COLO829 (cell line): Measurements from ENCODE around the gene SLC6A8.
"Not testable (repeated sequence)": the region's sequence is repeated elsewhere in the genome, so short reads cannot be mapped to it uniquely, and the experiment has no call there.

Source experiments
- DNase-seq: peaks from one replicate; pipeline ENCODE4 v3.0.0; 2012; ENCODE audit warnings: low spot score

SLC6A8 gene

DNA sequence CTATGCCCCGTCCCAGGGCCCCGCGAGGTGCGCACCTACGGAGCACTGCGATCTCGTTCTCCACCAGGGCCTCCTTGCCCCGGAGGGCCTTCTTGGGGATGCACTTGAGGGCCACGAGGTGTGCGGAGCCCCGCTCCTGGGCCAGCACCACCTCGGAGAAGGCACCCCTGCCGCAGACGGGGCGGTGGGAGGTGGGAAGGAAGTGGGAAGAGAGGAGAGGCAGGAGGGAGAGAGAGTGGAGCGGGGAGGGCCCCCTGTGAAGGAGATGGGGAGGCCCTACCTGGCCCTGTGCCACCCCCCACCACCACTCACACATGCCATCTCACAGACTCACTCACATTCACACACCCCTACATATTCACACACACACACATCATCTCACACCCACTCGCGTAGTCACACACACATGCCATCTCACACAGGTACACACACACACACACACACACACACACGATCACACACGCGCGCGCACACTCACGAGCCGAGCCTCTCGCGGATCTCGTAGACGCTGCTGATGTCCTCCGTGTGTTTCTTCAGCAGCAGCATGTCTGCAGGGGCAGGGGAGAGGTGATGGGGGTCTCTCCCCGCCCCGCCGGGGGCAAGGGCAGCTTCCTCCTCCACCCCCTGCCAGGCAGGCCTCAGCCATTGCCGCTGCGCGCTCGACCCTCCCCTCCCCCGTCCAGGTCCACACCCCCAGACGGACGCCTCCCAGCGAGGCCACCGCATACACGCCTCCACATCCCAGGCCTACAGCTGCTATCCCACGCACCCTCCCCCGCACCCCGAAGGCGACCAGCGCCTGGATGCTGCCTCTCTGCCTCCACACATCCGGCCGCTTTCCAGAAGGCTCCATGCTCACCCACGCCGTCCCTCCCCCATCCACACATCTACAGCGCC, 14.9 kb upstream of the SLC6A8 start:
- no peak for DNase-seq

DNA sequence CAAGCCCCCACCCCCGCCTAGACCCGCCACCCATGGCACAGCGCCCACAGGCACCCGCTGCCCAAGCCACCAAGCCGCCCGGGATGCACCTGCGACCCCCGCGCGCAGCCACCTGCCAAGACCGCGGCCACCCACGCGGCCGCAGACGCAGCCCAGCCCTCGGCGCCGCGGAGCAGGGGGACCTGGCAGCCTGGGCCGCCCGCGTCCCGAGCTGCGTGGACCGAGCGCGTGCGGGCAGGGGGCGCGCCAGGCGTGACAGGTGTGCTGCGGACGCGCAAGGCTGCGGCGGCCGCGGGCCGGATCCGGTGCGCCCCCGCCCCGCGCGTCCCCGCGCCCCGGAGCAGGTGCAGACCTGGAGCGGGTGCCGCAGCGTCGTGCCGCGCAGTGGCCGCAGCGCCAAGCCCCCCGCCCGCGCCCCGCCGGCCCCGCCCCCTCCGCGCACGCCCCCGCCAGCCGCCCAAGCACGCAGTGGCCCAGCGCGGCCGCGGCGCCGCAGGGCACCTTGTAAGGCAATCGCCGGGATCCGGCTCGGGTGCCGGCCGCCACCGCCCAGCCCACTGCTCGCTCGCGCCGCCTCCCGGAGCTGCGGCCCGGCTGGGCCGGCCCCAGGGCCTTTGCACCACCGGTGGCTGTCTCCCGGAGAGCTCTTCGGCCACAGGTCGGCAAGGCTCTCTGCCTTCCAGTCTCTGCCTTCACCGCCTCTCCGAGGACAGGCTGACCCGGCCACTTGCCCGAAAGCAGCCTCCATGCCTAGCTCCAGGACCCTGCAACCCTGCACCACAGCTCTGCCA, 14.1 kb upstream of the SLC6A8 start, which contains the start of gene PNCK:
Gene PNCK (minus strand): TSS at position 386 of the 791 bp plus-strand sequence. CDS start 737 bp downstream, outside the sequence.
- no peak for DNase-seq

DNA sequence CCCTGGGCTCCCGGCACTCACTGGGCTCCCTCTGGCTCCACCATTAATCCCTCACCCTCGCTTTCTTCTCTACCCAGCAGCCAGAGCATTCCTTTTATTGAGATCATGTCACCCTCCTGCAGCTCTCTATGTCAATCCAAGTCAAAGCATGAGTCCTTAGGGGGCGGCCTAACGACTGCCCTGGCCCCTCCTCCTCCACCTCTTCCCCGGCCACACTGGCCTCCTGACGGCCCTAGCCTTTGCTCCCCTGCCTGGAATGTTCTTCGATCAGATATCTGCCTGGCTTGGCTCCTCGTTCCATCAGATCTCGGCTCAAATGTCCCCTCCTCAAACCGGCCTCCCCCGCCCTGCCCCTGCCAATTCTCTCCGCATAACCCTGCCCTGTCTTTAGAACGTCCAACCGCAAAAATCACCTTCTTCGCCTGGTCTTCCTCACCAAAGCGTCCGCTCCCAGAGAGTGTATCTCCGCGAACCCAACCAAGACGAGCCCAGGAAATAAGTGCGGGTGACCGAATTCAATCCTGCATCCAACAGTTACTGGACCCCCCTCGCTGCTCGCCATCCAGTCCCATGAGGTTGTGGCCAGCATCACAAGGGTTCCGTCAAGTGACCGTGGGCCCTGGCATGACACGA, 13.4 kb upstream of the SLC6A8 start:
- no peak for DNase-seq

DNA sequence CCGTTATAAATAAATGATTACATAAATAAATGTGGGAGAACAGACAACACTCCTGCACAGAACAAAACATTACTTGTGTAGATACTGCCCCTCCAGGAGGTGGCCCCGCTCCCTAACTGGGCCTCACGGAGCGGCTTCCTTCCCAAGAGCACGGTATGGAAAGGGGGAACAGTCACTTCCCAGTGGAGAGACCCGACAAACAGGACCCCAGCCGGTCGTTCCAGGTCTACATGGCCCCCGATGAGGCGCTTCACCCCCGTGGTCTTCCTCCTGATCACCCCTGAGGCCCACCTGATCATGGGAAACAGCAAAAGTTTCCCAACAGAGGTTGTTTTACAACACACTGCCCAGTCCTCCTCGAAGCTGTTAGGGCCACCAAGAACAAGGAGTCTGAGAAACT, 6.6 kb upstream of the SLC6A8 start:
- DNase-seq, result no peak

DNA sequence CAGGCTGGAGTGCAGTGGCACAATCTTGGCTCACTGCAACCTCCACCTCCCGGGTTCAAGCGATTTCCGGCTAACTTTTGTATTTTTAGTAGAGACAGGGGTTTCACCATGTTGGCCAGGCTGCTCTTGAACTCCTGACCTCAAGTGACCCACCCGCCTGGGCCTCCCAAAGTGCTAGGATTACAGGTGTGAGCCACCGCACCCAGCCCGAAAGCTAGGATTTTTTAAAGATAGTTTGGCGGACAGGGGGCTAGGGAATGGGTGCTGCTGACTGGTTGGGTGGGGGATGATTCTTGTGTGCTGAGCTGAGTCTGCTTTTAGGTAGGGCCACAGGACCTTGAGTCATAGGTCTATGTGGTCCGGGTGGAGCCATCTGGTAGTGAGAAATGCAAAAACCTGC, 4.2 kb upstream of the SLC6A8 start:
- DNase-seq, result not testable (repeated sequence)

DNA sequence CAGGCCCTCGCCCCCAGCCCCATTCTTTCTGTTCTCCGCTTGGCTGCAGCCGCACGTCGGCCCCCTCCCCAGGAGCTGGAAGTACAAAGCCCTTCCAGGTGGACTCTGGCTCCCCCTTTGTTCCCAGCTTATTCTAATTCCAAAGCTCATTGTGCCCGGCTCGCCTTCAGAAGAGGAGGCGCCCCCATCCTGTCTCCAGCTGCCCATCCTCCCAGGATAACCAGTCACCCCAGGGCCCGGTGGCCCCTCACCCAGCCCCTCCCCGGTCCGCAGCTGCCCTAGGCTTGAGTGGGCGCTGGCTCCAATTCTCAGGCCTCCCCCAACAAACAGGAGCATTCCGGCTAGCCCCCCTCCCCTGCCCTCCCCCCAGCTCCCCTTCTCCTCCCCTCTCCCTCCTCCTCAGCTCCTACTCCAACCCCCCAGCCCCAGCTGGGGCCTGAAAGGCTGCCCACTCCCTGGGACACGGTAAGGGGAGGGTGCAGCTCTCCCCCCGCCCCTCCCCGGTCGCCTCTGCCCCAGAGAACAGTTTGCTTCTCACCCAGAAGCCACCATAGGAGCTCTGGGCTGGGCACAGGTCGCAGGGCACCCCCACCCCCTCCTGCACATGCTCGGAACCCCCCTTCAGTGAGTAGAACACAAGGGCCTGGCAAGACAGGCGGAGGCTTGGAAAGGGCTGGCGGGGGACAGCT, 3.1 kb upstream of the SLC6A8 start:
- no peak for DNase-seq

DNA sequence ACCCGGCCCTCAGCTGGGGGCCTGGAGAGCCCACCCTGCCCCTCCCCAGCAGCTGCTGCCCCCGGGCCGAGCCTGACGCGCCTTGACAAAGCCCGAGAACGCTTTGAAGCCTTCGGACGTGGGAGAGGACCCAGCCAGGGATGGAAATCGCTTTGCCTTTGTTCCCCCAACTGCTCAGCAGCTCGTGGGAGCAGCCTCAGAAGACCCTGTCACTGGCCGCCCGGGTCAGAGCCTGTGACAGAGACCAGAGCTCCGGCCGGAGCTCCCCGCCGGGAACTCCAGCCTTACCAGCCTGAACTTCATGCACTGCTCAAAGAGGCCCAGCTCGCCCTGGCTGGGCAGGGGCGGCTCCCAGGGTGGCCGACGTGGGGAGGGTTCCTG, 2.6 kb upstream of the SLC6A8 start:
- no peak for DNase-seq

DNA sequence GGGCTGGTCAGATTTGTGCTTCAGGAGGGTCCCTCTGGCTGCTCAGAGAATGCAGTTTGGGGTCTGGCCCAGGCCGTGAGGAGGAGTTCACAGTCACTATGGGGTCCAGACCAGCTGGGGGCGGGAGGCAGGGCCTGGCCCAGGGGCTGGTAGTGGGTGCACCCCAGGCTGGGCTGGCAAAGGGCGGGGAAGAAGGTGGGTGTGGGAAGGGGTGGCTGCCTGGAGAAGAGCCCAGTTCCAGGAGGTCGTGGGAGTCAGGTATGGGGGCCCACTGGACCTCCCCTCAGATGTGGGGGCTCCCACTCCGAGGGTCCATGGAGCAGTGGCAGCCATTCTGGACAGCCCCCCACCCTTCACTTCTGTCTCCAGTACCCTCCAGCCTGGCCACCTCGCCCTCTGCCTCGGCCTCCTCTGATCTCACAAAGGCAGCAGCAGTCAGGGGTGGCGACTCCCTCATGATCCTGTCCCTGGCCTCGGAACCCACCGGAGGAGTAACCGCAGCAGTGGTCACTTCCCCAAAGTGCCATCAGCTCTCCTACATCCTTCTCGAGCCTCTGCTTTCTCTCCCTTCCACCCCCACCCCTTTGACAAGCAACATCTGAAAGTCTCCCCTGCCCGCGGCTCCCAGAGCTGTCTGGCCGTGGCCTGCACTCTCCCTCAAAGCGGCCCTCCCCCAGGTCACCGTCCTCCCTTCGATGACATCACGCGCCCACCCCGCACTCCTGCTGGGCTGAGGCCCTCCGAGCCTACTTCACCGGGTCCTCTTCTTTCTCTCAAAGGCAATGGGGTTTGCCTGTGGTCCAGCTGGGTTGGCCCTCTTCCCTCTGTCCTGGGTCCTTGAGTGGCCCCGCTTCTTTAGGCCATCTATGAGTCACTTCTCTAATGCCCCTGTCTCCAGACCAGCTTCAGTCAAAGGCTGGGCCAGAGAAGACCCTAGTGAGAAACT, 1.7 kb upstream of the SLC6A8 start:
- no peak for DNase-seq

DNA sequence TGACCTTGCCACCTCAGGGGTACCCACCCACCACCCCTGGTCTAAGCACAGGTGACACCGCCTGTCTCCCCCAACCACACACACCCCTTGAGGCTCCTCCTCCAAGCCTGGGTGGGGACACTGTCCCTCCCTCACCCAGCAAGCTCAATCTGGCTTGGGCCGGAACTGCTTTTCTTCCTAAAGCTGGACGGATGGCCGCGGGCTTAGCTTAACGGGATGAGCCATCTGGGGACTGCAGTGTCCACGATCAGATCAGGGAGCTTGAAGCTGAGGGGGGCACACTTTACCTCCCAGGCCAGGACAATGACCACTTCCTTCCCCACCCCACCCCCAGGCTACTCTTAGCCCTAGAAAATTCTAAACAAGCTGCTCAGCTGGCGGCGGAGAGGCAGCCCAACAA, 1.0 kb upstream of the SLC6A8 start:
- no peak for DNase-seq

DNA sequence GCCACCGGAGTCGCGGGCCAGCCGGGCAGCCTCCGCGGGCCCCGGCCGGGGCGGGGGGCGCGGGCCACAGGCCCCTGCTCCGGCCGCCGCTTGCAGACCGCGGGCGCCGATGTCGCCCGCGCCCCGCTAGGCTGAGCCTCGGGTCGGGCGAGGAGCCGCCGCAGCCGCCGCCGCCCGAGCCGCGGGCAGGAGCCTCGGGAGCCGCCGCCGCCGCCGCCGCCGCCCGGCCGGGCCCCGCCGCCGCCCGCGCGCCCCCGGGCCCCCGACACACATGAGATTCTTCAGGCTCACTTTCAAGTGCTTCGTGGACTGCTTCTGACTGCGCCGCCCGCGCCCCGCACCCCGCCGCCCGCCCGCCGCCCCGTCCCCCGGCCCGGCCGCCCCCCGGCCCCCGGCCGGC, 345 bp downstream of the SLC6A8 start:
- no peak for DNase-seq

DNA sequence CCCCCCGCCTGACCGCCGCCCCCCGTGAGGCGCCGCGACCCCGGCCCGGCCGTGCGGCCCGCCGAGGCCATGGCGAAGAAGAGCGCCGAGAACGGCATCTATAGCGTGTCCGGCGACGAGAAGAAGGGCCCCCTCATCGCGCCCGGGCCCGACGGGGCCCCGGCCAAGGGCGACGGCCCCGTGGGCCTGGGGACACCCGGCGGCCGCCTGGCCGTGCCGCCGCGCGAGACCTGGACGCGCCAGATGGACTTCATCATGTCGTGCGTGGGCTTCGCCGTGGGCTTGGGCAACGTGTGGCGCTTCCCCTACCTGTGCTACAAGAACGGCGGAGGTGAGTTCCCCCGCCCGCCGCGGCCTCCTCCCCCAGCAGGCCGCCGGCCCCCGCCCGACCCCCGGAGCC, 780 bp downstream of the SLC6A8 start:
- no peak for DNase-seq

DNA sequence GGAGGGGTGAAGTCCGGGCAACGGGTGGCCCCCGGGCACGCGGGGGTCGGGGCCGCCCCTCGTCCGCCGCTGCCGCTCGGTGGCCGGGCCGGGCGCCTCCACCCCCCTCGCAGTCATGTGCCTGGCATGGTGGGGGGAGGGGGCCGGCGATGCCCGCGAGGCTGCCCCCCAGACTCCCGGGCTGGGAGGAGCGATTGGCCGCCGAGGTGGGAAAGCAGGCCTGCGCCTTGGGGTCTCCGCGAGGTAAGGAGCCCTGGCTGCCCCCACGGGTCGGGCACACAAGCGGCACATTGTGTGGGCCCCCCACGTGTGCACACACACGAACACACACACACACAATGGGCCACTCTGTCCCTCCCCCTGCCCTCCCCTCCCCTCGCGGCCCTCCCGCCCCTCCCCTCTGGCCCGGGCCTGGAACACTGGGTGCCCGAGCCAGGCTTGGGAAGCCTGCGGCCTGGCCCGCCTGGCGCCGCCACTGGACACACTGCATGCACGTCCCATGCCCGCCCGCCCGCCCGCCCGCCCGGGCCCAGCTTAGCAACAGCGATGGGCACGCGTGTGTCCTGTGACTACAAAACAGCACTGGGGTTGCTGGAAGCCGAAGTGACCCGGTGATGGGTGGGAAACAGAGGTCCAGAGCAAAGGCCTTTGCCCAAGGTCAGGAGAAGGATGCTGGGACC, 1.3 kb downstream of the SLC6A8 start:
- peak; percentile 35 for DNase-seq

DNA sequence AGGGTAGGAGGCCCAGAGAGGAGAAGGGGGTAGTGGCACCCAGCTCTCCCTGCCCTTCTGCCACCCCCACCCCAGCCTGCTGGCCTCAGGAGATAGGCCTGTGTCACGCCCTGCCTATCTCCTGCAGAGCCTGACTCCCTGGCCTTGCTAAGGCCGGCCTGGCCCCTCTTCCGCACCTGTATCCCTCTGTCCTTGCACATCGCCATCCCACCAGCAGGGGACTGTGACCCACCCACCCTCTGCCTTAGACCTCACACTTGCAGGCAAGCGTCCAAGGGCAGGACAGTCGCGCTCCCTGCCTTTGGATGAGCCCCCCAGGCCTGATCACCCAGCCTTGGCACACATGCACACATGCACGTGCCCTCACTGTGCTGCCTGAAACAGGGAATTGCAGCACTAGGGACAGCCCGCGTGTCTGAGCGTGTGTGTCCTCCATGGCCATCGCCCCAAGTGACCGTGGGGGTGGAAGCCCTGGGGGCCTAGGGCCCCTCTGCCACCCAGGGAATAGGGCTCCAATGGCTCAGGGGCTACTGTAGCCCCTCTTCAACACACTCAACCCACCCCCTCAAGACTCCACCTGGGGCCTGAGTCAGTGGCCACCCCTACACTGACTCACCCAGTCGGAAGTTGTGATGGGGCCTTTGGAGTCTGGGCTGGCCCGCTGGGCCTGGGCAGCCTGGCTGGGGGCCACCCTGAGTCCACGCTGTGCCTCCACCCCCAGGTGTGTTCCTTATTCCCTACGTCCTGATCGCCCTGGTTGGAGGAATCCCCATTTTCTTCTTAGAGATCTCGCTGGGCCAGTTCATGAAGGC, 2.1 kb downstream of the SLC6A8 start:
- DNase-seq, result no peak

DNA sequence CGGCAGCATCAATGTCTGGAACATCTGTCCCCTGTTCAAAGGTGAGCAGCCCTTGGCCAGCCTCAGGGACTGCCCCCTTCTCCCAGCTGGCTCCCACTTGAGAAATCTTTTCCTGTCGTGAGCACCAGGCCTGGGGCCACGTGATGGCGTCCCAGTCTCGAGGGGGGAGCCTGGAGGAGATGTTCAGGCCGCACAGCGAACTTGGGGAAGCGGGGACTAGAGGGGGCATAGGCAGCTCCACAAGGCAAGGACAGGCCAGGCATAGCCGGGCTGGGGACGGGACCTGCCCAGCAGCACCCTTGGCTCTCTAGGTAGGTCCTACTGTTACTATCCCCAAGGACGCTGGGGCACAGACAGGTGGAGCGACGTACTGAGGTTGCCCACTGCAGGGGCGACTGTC, 2.7 kb downstream of the SLC6A8 start:
- no peak for DNase-seq

DNA sequence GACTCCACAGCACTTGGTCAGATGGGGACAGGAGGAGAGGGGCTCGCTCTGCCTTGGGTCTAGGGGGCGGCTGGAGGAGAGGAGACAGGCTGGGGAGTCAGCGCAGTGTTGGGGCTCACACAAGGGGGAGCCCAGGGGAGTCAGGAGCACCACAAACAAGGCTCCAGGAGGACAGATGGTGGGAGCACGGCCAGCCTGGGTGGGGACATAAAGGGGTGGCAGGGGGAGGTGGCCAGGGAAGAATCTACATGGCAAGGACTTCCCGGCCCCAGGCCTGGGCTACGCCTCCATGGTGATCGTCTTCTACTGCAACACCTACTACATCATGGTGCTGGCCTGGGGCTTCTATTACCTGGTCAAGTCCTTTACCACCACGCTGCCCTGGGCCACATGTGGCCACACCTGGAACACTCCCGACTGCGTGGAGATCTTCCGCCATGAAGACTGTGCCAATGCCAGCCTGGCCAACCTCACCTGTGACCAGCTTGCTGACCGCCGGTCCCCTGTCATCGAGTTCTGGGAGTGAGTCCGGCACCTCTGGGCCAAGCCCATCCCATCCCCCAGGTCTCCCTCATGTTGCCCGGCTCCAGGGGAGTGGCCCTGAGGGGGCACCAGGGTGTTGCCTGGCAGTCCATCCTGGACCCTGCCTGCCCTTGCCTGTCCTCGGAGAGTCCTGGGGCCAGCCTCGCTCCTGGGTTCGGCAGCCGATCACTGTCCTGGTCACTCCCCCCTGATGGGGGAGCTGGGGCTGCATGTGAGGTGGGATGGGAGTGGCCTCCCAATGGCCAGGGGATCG, 3.5 kb downstream of the SLC6A8 start:
- DNase-seq, result not testable (repeated sequence)

DNA sequence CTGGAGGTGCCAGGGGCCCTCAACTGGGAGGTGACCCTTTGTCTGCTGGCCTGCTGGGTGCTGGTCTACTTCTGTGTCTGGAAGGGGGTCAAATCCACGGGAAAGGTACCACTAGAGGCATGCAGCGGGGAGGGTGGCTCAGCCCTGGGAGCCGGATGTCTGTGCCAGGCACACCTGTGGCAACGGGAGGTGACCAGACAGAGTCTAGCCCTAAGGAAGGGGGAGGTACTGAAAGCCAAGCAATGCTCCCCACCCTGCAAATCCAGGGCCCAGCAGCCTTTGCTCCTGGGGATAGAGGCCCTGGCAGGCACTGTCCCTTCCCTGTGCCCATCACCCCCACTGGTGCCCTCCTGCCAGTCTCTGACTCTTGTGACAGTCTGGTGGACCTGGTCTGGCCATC, 4.3 kb downstream of the SLC6A8 start:
- no peak for DNase-seq

DNA sequence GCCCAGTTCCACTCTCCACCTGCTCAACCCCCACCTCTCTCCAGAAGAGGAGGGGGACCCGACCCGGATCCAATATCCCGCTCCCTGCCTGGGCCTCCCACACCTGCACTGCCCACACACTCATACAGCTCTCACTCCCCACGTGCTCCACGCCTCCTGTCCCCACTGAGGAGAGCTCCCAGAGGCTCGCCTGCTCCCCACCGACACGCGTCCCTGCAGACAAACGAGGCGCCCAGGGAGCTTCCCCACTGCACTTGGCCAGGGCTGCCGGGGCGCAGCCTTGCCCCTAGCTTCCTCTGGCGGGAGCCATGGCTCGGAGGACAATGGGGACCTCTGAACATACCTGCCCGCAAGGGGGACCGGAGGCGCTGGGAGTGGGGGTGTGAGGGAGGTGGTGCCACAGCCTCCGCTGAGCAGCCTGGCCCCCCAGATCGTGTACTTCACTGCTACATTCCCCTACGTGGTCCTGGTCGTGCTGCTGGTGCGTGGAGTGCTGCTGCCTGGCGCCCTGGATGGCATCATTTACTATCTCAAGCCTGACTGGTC, 5.0 kb downstream of the SLC6A8 start:
- DNase-seq, result no peak
